GM19193 (cell line): ENCODE measurements around the gene SRM.

Experiments
- POLR2A ChIP-seq: IDR thresholded peaks from 4 replicates; pipeline ENCODE4 v1.6.1; 2011; ENCODE audit not compliant: insufficient read depth, insufficient read length; ENCODE audit errors: extremely low read depth

The SRM gene

DNA sequence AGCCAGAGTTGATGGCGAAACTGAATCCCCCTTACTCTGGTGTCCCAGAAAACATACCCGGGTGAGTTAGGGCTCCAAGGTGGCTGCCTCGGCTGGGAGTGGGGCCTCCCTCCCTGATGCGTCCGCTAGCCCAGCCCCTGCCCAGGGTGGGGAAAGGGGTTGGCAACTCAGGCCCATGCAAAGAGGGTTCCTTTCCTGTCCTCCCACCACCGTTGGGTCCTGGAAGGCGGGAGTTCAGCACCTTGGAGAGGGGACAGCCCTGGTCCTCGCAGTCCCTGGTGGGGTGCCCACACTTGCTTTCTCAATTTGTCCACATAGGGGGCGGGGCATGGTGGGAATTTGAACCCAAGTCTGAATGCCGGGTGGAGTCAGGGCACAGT is 6.1 kb downstream of the SRM start:
- no peak for TF ChIP-seq POLR2A

DNA sequence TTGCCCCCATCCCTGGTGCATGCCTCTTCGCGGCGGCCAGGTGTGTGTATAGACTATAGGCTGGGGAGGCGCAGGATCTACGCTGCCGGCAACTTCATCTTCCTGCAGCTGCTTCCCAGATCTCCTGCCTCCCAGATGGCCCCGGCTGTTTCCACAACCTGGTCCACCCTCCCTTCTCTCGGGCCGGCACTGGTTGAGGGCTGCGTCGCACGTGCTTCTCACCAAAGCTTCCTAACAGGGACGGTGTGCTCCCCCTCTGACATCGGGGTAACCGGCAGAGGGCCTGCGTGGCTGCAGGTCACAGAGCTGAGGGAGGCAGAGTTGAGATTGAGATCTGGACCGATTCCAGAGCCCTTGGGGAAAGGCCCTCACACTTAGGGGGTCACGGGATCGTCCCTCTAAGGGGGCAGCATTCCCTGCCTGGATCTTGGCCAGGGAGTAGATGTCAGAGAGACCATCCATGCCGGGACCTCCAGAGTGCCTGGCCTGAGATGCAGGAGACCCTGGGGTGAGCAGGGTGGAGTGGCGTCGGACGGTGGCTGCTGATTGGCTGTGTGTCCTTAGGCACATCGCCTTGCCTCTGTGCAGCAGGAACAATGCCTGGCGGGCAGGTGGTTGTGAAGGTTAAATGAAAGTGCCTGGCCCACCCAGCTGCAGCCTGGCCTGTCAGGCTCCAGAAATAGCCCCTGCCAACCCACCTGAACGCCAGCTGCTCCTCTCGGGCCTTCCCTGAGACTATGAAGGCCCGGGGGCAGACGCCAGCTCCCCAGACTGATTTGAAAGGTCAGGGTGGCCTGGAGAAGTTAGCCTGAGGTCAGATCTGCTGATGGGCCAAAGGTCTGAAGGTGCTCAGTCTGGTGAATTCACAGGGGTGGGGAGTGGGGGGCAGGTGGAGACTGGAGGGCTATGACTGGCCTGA is 6.7 kb downstream of the SRM start:
- TF ChIP-seq POLR2A, result peak; percentile 2

DNA sequence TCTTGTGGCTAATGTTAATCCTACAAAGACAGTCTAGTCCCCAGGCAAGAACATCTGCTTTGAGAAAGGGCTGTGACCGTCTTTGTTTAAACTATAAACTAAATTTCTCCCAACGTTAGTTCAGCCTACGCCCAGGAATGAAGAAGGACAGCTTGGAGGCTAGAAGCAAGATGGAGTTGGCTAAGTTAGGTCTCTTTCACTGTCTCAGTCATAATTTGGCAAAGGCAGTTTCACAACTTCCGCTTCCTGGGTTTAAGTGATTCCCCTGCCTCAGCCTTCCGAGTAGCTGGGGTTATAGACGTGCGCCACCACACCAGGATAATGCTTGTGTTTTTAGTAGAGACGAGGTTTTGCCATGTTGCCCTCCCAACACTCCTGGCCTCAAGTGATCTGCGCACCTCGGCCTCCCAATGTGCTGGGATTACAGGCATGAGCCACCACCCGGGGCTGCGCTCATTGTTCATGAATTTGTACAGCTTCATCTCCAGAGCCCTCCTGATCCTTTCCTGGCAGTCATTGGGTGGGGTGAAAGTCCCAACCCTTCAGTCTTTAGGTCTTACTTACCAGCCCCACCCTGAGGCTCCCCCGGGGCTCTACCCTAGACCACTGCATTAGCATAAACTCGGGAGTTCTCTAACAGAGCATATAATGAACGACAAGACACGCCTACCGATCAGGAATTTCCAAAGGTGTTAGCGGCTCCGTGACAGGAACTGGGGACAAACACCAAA is 7.9 kb downstream of the SRM start:
- no peak for TF ChIP-seq POLR2A

DNA sequence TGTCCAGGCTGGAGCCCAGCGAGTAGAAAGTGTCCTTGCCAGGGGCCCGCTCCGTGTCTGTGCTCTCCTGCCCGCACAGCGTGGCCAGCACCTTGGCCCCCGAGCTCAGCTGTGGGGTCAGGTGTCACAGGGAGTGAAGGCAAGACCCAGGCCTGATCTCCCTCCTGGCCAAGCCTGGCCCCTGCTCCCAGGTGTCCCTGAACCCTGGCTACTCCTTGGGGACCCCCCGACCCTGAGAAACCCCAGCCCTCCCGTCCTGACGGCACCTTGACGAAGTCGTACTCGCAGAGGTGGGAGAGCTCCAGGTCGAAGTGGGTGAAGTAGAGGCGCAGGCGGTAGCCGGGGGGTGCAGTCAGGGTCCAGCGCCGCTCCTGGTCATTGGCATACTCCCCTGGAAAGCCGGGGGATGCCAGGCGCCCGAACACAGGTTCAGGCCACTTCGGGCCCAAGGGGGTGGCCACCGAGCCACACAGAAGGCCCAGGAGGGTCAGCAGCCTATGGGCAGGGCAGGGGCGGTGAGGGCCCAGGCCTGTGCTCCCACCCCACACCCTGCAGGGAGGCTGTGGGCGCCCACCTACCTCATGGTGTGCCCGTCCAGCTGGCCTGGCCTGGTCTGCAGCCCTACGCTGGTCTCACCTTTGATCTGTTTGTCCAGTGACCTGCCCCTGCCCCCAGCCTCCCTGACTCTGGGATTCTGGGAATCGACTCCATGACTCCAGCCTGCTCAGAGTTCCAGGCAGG is 13.0 kb downstream of the SRM start, which contains the start of gene MASP2:
Gene MASP2, minus strand, starts transcription at position 615 of the 741 bp plus-strand sequence. Its CDS starts 32 bp downstream, at position 583.
- TF ChIP-seq POLR2A, result no peak

DNA sequence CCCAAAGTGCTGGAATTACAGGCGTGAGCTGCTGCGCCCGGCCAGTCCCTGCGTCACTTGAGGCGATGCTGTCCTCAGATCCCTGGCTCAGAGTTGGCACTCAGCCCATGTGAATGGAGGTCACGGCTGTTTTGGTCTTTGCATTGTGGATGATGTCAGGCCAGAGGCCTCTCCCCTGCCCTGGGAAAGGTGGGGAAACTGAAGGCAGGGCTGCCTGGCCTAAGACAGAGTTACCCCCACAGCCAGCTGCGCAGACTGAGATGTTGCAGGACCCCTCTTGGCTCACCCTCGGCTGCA is 13.6 kb downstream of the SRM start:
- TF ChIP-seq POLR2A, result no peak

DNA sequence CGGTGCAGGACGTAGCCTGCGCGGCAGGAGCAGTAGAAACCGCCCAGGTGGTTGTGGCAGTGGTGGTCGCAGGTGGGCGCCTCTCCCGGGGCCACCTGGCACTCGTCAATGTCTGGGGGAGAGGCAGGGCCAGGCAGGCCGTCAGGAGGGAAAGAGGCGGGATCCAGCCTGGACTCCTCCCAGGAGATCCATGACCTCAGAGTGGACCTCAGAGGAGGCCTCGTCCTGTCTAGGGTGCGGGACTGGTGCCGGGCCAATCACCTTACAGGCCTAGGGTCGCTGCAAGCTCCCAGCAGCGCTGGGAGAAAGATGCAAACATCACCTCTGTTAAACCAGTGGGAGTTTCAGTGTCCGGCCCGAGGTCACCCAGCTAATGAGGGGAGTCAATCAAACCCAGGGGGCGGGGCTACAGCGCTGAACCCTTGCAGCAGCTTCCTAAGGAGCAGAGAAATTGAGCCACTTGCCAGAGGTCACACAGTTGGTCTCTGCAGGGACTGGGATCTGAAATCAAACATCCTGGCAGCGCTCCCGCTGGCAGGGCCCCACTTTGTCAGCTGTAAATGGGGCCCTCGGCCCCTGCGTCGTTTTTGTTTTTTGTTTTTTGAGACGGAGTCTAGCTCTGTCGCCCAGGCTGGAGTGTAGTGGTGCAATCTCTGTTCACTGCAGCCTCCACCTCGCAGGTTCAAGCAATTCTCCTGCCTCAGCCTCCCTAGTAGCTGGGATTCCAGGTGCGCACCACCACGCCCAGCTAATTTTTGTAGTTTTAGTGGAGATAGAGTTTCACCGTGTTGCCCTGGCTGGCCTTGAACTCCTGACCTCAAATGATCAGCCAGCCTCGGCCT is 14.2 kb downstream of the SRM start:
- no peak for TF ChIP-seq POLR2A

DNA sequence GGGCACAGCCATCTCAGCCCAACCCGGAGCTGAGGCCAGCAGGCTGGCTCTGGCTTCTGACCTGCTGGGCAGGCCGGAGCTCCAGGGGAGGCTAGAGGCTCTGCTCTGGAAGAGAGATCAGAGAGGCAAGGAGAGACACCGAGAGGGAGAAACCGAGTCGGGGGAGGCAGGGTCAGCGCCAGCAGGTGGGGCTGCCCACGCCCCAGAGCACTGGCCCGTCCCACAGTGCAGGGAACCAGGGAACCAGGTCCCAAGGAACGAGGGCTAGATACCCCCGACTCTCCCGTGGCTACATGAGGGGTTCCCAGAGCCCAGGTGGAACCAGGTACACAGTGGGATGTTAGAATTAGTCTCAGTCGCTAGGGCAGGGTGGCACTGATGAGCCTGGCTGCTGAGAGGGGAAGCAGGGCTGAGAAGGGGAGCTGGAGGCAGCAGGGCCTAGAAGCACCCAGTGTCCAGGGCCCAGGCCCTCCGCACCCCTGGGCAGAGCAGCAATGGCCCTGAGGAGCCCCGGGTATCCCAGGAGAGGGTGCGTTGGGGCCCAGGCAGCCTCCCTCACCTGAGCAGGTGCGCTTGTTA is 14.9 kb downstream of the SRM start:
- TF ChIP-seq POLR2A, result no peak

DNA sequence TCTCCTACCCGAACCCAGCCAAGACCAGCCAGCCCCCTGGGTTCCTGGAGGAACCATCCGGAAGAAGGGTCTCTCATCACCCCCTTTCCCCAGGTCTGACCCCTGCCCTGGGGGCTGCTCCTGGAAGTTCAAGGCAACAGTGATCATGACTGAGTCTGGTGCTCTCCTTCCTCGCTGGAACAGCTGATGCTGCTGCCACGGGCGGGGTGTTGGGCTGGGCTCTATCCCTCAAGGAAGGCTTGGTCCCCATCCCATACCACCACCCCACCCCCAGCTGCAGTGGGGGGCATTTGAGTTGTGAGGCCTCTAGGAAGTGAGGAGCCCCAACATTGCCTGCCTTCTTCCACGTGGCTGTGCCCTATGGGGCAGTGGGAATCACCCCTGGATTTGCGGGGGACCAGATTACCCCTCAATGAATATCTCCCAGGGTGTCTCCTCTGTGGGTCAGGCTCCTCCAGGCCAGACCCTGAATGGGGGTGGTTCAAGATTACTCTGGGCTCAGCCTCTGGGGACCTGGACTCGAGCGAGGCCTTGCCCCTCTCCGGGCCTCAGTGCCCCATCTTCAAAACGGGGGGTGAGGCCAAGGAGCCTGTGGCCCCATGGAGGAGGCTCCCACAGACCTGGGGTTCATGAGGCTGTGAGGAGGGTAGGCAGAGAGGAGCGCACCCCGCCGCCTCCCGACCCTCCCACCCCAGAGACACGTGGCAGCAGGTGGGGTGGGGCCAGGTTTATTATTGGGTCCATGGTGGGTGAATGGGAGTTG is 15.6 kb downstream of the SRM start:
- no peak for TF ChIP-seq POLR2A

DNA sequence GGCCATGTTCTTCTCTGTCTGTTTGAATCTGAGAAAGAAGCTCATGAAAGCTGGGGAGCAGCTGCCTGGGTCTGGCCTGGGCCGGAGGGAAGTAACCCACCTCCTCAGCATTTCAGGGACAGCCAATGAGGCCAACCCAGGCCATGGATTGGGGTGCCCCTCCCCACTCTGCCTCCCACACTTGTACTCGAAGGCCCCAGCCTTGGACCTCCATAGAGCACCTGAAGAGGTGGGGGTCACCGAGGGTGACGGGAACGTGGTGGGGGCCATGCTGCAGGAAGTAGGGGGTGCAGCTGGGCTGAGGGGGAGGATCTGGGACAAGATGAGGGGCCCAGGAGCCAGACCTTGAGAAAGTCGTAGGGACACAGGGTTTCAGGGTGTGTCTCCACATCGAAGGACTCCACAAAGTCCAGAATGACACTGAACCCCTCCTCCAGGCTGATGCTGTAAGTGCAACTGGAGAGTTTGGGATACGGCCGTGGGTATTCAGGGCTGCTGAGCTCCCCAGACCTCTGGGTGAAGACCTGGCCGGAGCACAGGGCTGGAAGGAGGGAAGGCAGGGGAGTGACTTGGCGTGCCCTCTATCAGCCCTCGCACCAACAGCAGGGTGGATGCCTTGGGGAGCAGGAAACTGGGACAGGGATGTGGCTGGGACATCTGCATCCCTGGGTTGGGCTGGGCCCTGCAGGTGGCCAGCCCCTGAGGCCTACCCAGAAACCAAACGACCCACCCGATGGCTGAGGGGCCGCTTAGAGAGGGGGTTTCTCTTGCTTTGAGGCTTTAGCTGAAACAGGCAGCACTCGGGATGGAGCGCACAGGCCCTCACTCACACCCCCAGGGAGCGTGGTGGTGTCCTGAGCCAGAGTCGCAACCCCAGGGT is 16.6 kb downstream of the SRM start:
- TF ChIP-seq POLR2A, result no peak

DNA sequence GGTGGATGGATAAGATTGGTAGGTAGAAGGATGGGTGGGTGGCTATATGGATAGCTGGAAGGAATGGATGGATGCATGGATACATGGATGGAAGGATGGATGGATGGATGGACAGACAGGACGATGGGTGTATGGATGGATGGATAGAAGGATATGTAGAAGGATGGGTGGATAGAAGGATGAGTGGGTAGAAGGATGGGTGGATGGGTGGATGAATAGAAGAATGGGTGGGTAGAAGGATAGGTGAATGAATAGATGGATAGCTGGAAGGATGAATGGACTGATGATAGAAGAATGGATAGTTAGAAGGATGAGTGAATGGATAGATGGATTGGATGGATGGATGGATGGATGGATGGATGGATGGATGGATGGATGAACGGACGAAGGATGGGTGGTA is 17.8 kb downstream of the SRM start:
- TF ChIP-seq POLR2A, result no peak

DNA sequence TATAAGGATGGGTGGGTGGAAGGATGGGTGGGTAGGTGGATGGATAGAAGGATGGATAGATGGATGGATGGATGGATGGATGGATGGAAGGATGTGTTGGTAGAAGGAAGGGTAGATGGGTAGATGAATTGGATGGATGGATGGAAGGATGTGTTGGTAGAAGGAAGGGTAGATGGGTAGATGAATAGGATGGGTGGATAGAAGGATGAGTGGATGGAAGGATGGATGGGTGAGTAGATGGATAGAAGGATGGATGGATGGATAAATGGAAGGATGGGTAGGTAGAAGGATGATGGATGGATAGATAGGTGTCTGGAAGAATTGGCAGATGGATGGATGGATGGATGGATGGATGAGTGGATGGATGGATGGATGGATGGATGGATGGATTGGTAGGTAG is 18.8 kb downstream of the SRM start:
- no peak for TF ChIP-seq POLR2A

DNA sequence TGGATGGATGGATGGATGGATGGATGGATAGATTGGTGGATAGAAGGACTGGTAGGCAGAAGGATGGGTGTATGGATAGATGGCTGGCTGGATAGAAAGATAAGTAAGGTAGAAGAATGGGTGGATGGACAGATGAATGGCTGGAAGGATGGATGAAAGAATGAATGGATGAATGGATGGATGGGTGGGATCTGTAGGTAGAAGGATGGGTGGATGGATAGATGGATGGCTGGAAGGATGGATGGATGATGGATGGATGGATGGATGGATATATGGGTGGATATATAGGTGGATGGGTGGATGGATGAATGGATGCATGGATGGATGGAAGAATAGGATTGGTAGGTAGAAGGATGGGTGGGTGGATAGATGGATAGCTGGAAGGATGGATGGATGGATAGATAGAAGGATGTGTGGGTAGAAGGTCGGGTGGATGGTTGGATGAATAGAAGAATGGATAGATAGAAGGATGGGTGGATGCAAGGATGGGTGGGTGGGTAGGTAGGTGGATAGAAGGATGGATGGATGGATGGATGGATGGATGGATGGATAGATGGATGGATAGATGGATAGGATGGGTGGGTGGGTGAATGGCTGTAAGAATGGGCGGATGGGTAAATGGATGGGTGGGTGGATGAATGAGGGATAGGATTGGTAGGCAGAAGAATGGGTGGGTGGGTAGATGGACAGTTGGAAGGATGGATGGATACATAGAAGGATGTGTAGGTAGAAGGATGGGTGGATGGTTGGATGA is 20.3 kb downstream of the SRM start:
- TF ChIP-seq POLR2A, result no peak

DNA sequence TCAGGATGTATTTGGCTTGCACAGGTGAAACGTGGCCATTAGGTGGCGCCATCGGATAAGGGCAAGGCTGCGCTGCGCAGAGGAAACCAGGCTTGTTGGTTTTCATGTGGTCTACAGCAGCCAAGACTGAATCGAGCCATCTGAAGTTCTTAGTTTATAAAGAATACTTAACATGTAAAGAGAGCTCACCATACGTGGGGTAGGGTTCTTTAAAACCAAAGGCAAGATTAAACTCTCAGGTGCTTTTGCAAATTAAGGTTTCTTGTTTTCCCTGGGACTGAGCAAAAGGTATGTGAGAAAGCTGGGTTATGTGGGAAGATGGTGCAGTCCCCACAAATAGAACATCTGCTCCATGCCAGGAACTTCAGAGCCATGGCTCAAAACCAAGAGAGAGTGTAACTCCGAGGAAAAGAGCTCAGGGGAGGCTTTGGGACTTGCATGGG is 22.1 kb downstream of the SRM start:
- TF ChIP-seq POLR2A, result no peak
